ENCODE results near the gene GUCD1. TPM values are rescaled to one million over a fixed set of nuclear protein-coding genes. Genes with fewer than 3 reads are reported as not detected.

The GUCD1 gene
- total and polyA plus RNA-seq, 10 of the 15 experiments (the other 5 are each of a cell fraction or from before 2014, with no cell fraction given) = 56.0 to 177 (median 88.2) TPM

GRCh38 chr22:24590596-24591173, 35.7 kb upstream of the GUCD1 start (continued):
- TF ChIP-seq NFYA (IDR thresholded peaks at IDR 0.05; ENCODE audit: borderline replicate concordance, low read depth, low read length) (no peak), BRCA1 (IDR thresholded peaks at IDR 0.05; ENCODE audit: low read depth, low read length) (no peak), ZNF592 (IDR thresholded peaks at IDR 0.05) (no peak), ZNF622 (IDR thresholded peaks at IDR 0.05) (no peak), RELA (IDR thresholded peaks at IDR 0.05; ENCODE audit: borderline replicate concordance, partially characterized antibody) (no peak), ATF7 (IDR thresholded peaks at IDR 0.05; ENCODE audit: low read depth) (no peak)

DNA sequence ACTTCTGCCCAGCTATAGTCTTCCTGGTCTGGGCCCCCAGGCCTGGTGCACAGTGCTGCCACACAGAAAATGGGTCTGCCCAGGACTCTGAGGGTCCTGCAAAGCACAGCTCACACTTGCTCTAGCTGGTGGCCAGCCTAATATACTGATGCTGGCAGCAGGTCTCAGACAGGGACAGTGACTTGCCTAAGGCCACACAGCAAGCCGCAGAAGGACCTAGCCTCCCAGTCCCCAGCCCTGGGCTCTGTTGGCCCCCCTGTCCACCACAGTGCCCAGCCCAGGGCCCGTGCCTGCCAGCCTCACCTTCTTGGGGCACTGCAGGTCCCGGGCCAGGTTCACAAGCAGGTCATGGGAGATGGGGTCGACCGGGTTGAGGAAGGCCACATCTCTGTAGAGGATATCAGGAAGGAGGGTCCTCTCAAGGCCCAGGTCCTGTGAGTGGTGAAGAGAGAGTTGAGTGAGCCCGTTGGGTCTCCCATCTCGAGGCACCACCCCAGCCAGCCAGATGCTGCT, 34.6 kb upstream of the GUCD1 start:
- no TSS peak for BruUV-seq (replicated peaks)
- no peaks in the 10 kb centered on the region for H3K36me3 ChIP-seq (ENCODE audit: control insufficient read depth in 2 of 2, insufficient read depth in 2 of 2, low read length in 1 of 2)
- WGBS (ENCODE audit: insufficient coverage, insufficient replicate concordance, low lambda C conversion rate, missing lambda C conversion rate) = 54% methylated on average over 7 of the region's 7 CpGs
- POLR2A ChIA-PET = no interaction called here
- RAD21 ChIA-PET (ENCODE audit: unreplicated experiment) = no interaction called here
- H3K9ac ChIP-seq (ENCODE audit: control insufficient read depth, insufficient read depth, low read length) = no peak overlapping the region
- ATAC-seq (no peak), DNase-seq (ENCODE audit: low read depth, low spot score) (no peak), FAIRE-seq (no peak)
- no peaks in the 10 kb centered on the region for H3K79me2 ChIP-seq (ENCODE audit: control insufficient read depth, insufficient read depth, low read length)
- no peaks in the 10 kb centered on the region for H4K20me1 ChIP-seq (ENCODE audit: control insufficient read depth, insufficient read depth)
- H2AFZ ChIP-seq (ENCODE audit: control insufficient read depth, low read depth, low read length) = no peak overlapping the region
- intact Hi-C loops (cut with micrococcal nuclease; ENCODE audit: unreplicated experiment) (no loop called here), in situ Hi-C loops (cut with MboI) (no loop called here)
- H3K4me1 ChIP-seq (ENCODE audit: control insufficient read depth, insufficient read depth, low read length) = no peaks in the 10 kb centered on the region
- TF ChIP-seq POLR2AphosphoS5 (IDR thresholded peaks at IDR 0.05; ENCODE audit: low read length) = no peak
- no peak for TF ChIP-seq NFYA (IDR thresholded peaks at IDR 0.05; ENCODE audit: borderline replicate concordance, low read depth, low read length)
- TF ChIP-seq IRF3 (IDR thresholded peaks at IDR 0.05) = no peak
- TF ChIP-seq MYC (IDR thresholded peaks at IDR 0.05; ENCODE audit: insufficient read depth, insufficient read length, insufficient replicate concordance, low read length, severe bottlenecking) = no peak
- TF ChIP-seq SIN3A (IDR thresholded peaks at IDR 0.05; ENCODE audit: low read depth, low read length) = no peak
- TF ChIP-seq CREB1 (IDR thresholded peaks at IDR 0.05; ENCODE audit: low read depth) = no peak
- TF ChIP-seq, protein P1, sequence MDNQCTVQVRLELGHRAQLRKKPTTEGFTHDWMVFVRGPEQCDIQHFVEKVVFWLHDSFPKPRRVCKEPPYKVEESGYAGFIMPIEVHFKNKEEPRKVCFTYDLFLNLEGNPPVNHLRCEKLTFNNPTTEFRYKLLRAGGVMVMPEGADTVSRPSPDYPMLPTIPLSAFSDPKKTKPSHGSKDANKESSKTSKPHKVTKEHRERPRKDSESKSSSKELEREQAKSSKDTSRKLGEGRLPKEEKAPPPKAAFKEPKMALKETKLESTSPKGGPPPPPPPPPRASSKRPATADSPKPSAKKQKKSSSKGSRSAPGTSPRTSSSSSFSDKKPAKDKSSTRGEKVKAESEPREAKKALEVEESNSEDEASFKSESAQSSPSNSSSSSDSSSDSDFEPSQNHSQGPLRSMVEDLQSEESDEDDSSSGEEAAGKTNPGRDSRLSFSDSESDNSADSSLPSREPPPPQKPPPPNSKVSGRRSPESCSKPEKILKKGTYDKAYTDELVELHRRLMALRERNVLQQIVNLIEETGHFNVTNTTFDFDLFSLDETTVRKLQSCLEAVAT (IDR thresholded peaks at IDR 0.05) = no peak
- TF ChIP-seq RB1 (IDR thresholded peaks at IDR 0.05; ENCODE audit: borderline replicate concordance) = no peak
- no peak for TF ChIP-seq SRF (IDR thresholded peaks at IDR 0.05; ENCODE audit: low read depth in 2 of 2, low read length in 2 of 2)
- TF ChIP-seq BRCA1 (IDR thresholded peaks at IDR 0.05; ENCODE audit: low read depth, low read length) = no peak
- no peak for TF ChIP-seq TARDBP (IDR thresholded peaks at IDR 0.05; ENCODE audit: borderline replicate concordance)
- no peak for TF ChIP-seq ETV6 (conservative IDR thresholded peaks at IDR 0.05 in 1 of 2, IDR thresholded peaks at IDR 0.05 in 1 of 2; ENCODE audit: borderline replicate concordance in 1 of 2, low read depth in 1 of 2)
- no peak overlapping the region for H3K4me3 ChIP-seq
- CTCF ChIA-PET = no interaction called here
- H3K27ac ChIP-seq (ENCODE audit: control insufficient read depth, insufficient read depth) = no peak overlapping the region
- no peaks in the 10 kb centered on the region for H3K27me3 ChIP-seq (replicated peaks in 1 of 2; ENCODE audit: control insufficient read depth in 2 of 2, insufficient read depth in 2 of 2, low read length in 1 of 2)
- H3K4me2 ChIP-seq (ENCODE audit: control insufficient read depth, insufficient read depth) = no peak overlapping the region
- SMC1A ChIA-PET (ENCODE audit: uncharacterized antibody, unreplicated experiment) = no interaction called here
- no peaks in the 10 kb centered on the region for H3K9me3 ChIP-seq (replicated peaks; ENCODE audit: control insufficient read depth, insufficient read depth, low read length)

All from GM12878 (cell line).